GM15510 (cell line): ENCODE data around the gene SEMA3G.
A peak's percentile ranks its signal among the peaks of the same experiment; 100 is the strongest.

ENCODE experiments used
- POLR2A ChIP-seq: IDR thresholded peaks from 3 replicates; pipeline ENCODE4 v1.6.1; 2011; ENCODE audit warnings: borderline replicate concordance; ENCODE audit not compliant: insufficient read length; ENCODE audit errors: extremely low read depth

The SEMA3G gene

GRCh38 chr3:52429779-52430415 lies 15.0 kb downstream of the SEMA3G start:
- no peak for TF ChIP-seq POLR2A

GRCh38 chr3:52429031-52429430 lies 15.9 kb downstream of the SEMA3G start:
- TF ChIP-seq POLR2A = no peak

- TF ChIP-seq POLR2A = no peak
Measured at GRCh38 chr3:52428151-52429005, 16.5 kb downstream of the SEMA3G start.

- no peak for TF ChIP-seq POLR2A
Measured at GRCh38 chr3:52423173-52423572, 21.7 kb downstream of the SEMA3G start.

DNA sequence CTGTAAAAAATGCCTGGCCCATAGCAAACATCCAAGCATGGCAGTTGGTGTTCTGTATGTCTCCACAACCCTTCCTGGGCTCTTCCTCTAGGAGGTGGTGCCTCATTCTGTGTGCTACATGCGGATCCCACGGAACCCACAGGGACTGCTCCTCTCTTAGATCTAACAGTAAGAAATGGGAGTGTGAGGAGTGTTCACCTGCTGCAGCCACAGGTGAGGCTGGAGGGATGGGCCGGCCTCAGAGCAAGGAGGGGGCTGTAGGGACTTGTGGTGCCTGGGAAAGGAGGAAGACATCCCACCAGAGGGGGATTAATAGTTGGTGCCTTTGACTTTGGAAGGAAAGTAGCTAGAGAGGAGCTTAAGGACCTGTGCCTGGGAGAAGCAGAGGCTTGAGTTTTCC lies 22.2 kb downstream of the SEMA3G start:
- no peak for TF ChIP-seq POLR2A

GRCh38 chr3:52420388-52420787 lies 24.5 kb downstream of the SEMA3G start:
- no peak for TF ChIP-seq POLR2A

DNA sequence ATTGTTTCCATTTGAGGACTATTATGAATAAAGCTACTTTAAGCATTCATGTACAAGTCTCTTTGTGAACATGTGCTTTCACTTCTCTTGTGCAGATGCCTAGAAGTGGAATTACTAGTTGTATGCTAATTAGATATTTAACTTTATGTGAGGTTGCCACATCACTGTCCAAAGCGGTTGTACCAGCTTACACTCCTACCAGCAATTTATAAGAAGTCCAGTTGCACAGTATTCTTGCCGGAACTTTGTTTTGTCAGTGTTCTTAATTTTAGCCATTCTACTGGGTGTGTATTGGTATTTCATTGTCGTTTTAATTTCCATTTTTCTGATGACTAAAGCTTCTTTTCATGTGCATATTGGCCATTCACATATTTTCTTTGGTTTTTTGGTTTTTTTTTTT lies 29.1 kb downstream of the SEMA3G start:
- no peak for TF ChIP-seq POLR2A

GRCh38 chr3:52408466-52408865 lies 36.4 kb downstream of the SEMA3G start:
- no peak for TF ChIP-seq POLR2A

DNA sequence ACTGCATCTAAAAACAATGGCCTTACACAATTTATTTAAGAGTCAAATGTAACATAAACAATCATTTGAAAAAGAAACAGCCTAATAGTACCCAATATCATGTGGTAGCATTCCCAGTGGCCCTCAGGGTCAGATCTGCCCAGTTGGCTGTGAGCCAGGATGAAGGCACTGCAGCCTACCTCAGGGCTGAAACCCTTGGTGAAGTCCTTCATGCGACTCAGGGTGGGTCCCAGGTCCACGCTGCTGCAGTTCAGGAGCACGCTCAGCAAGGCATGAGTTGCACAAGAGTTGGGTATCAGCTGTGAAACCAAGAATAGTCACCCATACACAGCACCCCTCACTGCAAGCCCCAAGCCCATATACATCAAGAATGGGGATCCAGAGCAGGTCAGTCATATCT lies 37.1 kb downstream of the SEMA3G start:
- TF ChIP-seq POLR2A = no peak

GRCh38 chr3:52406791-52407510 lies 38.0 kb downstream of the SEMA3G start:
- TF ChIP-seq POLR2A = no peak

DNA sequence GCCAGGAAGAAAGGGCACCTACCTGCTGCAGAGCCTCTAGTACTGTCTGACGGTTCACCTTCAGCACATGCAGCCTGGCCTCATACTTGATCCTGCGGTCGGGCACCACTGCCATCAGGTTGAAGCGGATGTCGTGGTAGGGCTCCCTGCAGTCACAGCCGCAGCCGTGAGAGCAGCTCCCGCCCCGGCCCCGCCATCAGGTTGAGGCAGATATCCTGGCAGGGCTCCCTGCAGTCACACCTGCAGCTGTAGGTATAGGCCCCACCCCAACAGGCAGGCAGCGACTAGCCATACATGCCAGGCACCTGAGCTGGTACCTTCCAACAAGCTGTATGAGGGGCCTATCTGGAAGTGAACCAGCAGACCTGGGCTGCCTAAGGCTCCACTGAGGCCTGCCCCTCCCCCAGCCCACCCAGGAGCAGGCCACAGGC lies 38.7 kb downstream of the SEMA3G start:
- peak; percentile 13 for TF ChIP-seq POLR2A

GRCh38 chr3:52405601-52406110 lies 39.2 kb downstream of the SEMA3G start:
- no peak for TF ChIP-seq POLR2A

DNA sequence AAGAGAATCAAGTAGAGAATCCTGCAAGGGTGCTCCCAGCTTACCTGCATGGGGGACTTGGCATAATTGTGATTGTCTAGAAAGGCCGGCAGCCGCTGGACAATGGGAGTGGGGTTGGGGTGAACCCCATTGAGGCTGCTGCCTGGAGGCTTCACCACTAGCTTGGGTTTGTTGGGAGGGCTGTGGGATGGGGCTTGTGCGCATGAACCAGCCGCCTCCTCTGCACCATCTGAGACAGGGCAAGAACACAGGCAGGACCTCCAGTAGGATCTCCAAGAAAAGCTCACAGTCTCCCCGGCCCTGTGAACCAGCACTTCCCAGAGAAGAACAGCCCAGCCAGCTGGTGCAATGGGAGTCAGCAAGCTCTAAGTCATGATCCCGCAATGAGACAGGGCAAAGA lies 39.8 kb downstream of the SEMA3G start:
- TF ChIP-seq POLR2A = no peak

- no peak for TF ChIP-seq POLR2A
Measured at GRCh38 chr3:52404391-52404790, 40.5 kb downstream of the SEMA3G start.

DNA sequence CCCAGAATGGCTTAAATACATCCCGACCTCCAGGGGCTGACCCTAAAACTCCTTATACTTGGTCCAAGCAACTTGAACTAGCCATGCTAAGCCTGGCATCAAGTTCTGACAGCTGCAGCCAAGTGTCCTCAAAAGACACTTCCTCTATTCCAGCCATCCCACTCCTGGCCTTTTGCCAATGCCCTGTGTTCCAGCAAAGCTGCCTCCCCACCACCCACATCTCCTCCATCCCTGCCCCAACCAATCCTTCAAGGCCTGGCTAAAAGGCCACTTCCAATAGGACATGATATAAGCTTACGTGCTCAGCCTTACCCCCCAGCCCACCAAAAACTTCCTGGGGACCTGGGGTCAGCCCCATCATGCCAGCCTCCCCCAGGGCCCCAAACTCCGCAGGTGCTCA lies 40.9 kb downstream of the SEMA3G start:
- TF ChIP-seq POLR2A = no peak
